ENCODE data around the gene ATP2C1. TPM values are rescaled to one million over a fixed set of nuclear protein-coding genes. Genes with fewer than 3 reads are reported as not detected.

The ATP2C1 gene
- total RNA-seq, 2 experiments from 2014 or later = 40.9 to 44.0 TPM

- intact Hi-C loops (cut with DNase I, micrococcal nuclease) = no loop called here
- ATAC-seq (ENCODE audit: poor library complexity) = no peak
- Histone ChIP-seq H3K27me3 (ENCODE audit: control insufficient read depth in 1 of 2, insufficient read depth in 2 of 2, low read length in 2 of 2) (no peaks in the 10 kb centered on the region), H3K36me3 (ENCODE audit: insufficient read depth, low read length) (peaks cover 41% of the 10 kb centered on the region), H3K4me1 (ENCODE audit: insufficient read depth, low read length) (no peaks in the 10 kb centered on the region), H3K9me3 (ENCODE audit: control insufficient read depth in 1 of 2, insufficient read depth in 1 of 2, low read length in 2 of 2) (no peaks in the 10 kb centered on the region), H3K27ac (ENCODE audit: low read depth in 1 of 2, low read length in 2 of 2) (no peak overlapping the region), H3K4me3 (ENCODE audit: low read length) (no peak overlapping the region)
- CTCF ChIA-PET = no interaction called here
- Mint-ChIP-seq H3K4me3 (no peak overlapping the region), H3K27me3 (no peaks in the 10 kb centered on the region), H3K36me3 (ENCODE audit: low read depth) (peaks cover 82% of the 10 kb centered on the region), H3K4me1 (ENCODE audit: low read depth) (peaks cover 7% of the 10 kb centered on the region), H3K9me3 (no peaks in the 10 kb centered on the region), H3K27ac (no peak overlapping the region)
- DNase-seq = no peak
- POLR2A ChIA-PET = no interaction called here
- no peak for TF ChIP-seq CTCF (IDR thresholded peaks at IDR 0.05)
Measured at GRCh38 chr3:130933801-130934345, 40.0 kb downstream of the ATP2C1 start.

GRCh38 chr3:130934442-130935089 is 40.7 kb downstream of the ATP2C1 start:
- no peak for ATAC-seq (ENCODE audit: poor library complexity)
- no peak for DNase-seq
- Mint-ChIP-seq H3K27ac (no peak overlapping the region), H3K9me3 (no peaks in the 10 kb centered on the region), H3K27me3 (no peaks in the 10 kb centered on the region), H3K4me3 (no peak overlapping the region), H3K36me3 (ENCODE audit: low read depth) (peaks cover 89% of the 10 kb centered on the region), H3K4me1 (ENCODE audit: low read depth) (peaks cover 4% of the 10 kb centered on the region)
- Histone ChIP-seq H3K4me3 (ENCODE audit: low read length) (no peak overlapping the region), H3K4me1 (ENCODE audit: insufficient read depth, low read length) (no peaks in the 10 kb centered on the region), H3K36me3 (ENCODE audit: insufficient read depth, low read length) (peaks cover 41% of the 10 kb centered on the region), H3K9me3 (ENCODE audit: control insufficient read depth in 1 of 2, insufficient read depth in 1 of 2, low read length in 2 of 2) (no peaks in the 10 kb centered on the region), H3K27ac (ENCODE audit: low read depth in 1 of 2, low read length in 2 of 2) (no peak overlapping the region), H3K27me3 (ENCODE audit: control insufficient read depth in 1 of 2, insufficient read depth in 2 of 2, low read length in 2 of 2) (no peaks in the 10 kb centered on the region)
- ChIA-PET CTCF (no interaction called here), POLR2A (no interaction called here)
- no peak for TF ChIP-seq CTCF (IDR thresholded peaks at IDR 0.05)
- intact Hi-C loops (cut with DNase I, micrococcal nuclease) = loop anchor here in 1 of 2 experiments (5.0 kb wide), 1 partner anchor 37 kb away; no protein-coding TSS in a partner anchor

- ChIA-PET POLR2A (no interaction called here), CTCF (no interaction called here)
- Histone ChIP-seq H3K27me3 (ENCODE audit: control insufficient read depth in 1 of 2, insufficient read depth in 2 of 2, low read length in 2 of 2) (no peaks in the 10 kb centered on the region), H3K27ac (ENCODE audit: low read depth in 1 of 2, low read length in 2 of 2) (no peak overlapping the region), H3K9me3 (ENCODE audit: control insufficient read depth in 1 of 2, insufficient read depth in 1 of 2, low read length in 2 of 2) (no peaks in the 10 kb centered on the region), H3K4me1 (ENCODE audit: insufficient read depth, low read length) (no peaks in the 10 kb centered on the region), H3K4me3 (ENCODE audit: low read length) (no peak overlapping the region), H3K36me3 (ENCODE audit: insufficient read depth, low read length) (peaks cover 44% of the 10 kb centered on the region)
- no peak for DNase-seq
- ATAC-seq (ENCODE audit: poor library complexity) = no peak
- Mint-ChIP-seq H3K9me3 (no peaks in the 10 kb centered on the region), H3K4me3 (no peak overlapping the region), H3K36me3 (ENCODE audit: low read depth) (peaks cover 88% of the 10 kb centered on the region), H3K27me3 (no peaks in the 10 kb centered on the region), H3K4me1 (ENCODE audit: low read depth) (no peaks in the 10 kb centered on the region), H3K27ac (no peak overlapping the region)
- intact Hi-C loops (cut with DNase I, micrococcal nuclease) = loop anchor here in 1 of 2 experiments (5.0 kb wide), 1 partner anchor 39 kb away; no protein-coding TSS in a partner anchor
- no peak for TF ChIP-seq CTCF (IDR thresholded peaks at IDR 0.05)
Measured at GRCh38 chr3:130935761-130936492, 42.0 kb downstream of the ATP2C1 start.

All from CD4-positive, alpha-beta T cell (primary cell).